AG08395 (cell line): Measurements from ENCODE around the gene EXOSC1.
"Not testable (repeated sequence)": the region's sequence is repeated elsewhere in the genome, so short reads cannot be mapped to it uniquely, and the experiment has no call there.

Experiments used
- DNase-seq: peaks from one replicate; pipeline ENCODE4 v3.0.0; 2012; ENCODE audit warnings: mixed read lengths, low spot score

The EXOSC1 gene

DNA sequence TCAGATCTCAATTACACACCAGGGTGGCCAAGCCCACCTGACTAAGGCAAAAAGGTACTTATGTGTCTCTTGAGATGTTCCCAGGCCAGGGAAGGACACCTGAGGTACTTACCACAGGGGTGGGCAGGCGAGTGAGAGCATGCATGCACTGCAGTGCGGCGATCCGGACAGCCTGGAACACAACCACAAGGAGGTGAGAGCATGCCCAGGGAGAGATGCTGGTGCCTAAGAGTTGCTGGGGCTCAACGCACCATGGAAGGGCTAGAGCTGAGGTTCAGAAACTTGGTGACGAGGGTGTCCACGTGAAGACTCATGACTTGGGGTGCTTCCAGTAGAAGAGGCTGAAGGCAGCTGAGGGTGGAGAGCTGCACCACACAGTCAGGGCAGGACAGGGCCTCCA is 13.3 kb upstream of the EXOSC1 start:
- no peak for DNase-seq

GRCh38 chr10:97456686-97457065 is 10.9 kb upstream of the EXOSC1 start:
- no peak for DNase-seq

DNA sequence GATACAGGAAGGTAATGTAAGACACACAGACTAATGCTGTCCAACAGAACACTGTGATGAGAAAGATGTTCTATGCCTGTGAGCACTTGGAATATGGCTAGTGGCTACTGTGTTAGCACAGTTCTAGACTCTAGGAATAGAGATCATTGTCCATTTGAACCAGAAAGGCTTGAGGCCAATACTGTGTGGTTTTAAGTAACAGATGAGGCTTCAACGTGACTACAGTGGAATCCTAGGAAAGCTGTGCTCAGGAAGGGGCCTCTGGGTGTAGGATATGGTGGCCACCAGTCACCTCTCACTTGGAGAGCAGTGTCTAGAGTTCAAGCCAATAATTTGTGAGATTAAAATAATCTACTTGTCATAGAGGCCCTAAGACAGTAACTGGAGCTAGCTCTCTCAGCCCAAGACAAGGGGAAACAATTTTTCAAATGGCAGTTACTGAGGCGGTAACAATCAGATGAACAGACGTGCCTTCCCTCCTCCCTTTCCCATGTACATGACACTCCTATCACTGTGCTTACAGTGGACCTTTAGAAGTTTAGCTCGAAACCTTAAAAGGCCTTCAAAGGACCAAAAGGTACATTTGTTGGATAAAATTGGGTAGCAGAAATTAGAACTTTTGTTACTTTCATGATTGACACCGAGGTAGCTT is 10.4 kb upstream of the EXOSC1 start:
- DNase-seq = no peak

DNA sequence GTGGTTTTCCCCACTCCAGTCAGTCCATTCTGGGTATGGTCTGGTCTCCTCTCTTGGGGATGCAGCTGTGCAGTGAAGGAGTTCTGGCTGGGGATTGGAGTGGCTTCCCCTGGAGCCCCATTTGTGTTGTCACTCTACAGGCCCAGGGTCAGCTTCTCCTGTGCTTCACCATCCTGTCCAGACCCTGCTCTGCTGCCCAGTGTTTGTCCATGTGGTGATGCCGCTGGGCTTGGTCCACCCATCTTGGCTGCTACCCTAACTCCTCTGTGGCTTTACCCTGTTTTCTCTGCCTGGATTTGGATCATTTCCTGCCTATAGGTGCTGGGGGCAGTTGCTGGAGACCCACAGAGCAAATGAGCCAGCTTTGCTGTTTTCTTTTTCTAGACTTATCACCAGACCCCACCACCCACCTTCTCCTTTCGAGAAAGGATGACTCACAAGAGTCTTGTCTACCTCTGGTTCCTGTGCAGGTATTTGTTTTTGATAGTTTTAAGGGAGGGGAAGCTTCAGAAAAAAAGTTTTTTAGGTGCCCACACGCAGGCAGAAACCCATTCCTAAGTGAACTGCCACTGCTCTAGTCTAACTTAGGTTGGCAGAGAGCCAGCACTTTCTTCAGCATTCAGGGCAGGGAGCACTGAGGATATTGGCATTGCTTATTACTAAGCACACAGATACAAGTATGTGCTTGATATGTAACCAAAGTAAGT is 8.7 kb upstream of the EXOSC1 start:
- no peak for DNase-seq

DNA sequence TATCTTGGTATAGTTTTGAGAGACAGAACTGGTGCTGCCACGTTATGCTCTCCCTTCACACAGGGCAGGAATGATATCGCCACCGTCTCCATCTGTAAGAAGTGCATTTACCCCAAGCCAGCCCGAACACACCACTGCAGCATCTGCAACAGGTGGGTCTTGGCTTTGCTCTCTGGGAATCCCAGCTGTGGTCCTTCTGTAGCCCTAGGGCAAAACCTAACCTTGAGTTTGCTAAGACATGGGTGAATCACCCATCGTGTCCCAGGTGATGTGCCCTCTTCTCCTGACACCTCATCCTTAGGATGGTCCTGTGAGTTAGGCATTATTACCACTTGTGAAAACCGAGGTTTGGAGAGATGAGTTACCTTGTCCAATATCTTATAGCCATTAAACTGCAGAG is 6.5 kb upstream of the EXOSC1 start:
- no peak for DNase-seq

DNA sequence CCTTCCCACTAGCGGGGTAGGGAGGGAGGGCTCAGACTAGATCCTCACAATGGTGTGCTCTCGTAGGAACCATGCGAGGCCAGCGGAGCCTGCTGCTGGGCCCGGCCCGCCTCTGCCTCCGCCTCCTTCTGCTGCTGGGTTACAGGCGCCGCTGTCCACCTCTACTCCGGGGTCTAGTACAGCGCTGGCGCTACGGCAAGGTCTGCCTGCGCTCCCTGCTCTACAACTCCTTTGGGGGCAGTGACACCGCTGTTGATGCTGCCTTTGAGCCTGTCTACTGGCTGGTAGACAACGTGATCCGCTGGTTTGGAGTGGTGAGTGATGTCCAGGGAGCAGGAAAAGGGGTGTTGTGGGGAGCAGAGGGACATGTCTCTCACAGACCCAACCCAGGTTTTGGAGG is 5.8 kb upstream of the EXOSC1 start:
- no peak for DNase-seq

GRCh38 chr10:97450828-97451227 is 5.0 kb upstream of the EXOSC1 start:
- no peak for DNase-seq

- DNase-seq = no peak
Measured at GRCh38 chr10:97445357-97445721, 467 bp downstream of the EXOSC1 start.

DNA sequence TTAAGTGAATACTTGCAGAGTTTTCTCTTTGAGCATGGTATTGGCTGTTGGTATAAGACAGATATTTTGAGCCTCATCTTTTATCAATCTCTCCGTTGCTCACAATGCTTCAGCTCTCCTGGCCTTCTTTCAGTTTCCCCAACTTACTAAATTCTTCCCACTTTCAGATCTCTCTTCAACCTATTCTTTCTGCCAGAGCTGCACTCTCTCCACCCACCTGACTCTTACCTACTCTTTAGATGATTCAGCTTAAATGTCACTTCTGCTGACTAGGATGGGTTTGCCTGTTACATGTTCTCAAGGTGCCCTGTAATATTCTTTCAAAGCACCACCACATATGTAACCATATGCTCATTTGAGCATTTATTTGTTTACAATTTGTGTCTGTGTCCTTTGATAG is 1.6 kb downstream of the EXOSC1 start:
- no peak for DNase-seq

GRCh38 chr10:97442277-97442676 is 3.5 kb downstream of the EXOSC1 start:
- no peak for DNase-seq

DNA sequence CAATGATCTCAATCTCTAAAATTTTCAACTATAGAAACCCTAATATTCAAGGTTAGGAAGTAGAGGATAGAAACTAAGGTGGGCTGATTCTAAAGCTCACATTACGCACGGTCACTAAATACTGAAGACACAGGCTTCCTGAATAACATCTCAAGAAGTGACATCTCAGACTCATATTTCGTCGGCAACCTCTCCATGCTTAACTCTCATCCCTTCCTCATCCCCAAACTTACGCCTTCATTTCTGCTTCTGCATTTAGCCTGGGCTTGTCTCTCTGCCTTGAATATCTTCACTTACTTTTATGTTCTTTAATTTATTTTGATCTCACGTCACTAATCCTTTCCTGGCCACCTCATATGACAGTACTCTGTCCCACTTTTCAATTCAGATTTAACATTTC is 10.6 kb downstream of the EXOSC1 start:
- no peak for DNase-seq

DNA sequence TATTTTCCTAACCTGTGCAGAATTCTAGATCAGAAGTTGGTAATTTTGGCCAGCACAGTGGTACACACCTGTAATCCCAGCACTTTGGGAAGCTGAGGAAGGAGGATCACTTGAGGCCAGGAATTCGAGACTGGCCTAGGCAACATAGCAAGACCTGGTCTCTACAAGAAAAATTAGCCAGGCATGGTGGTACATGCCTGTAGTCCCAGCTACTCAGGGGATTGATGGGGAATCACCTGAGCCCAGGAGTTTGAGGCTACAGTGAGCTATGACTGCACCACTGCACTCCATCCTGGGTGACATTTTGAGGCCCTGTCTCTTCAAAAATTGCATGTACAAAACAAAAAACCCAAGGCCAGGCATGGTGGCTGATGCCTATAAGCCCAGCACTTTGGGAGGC is 11.2 kb downstream of the EXOSC1 start:
- no peak for DNase-seq

GRCh38 chr10:97434055-97434454 is 11.8 kb downstream of the EXOSC1 start:
- DNase-seq = no peak

DNA sequence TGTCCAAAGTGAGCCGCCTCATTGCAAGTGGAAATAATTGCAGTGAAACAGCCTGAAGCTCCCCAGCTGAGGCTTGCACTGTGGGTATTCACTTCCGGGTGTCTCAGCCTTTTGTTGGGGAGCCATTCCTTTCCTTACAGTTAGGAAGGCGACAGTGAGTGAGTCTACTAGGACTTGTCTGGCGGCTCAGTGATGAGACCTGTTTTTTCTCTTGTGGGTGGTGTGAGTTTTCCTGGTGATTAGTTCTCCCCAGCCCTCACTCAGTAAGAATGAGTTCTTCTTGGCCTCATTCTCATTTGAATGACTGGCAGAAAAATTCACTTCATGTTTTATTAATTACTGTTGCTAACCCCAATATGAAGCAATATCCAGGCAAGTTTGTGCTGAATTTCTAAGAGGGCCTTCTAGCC is 17.2 kb downstream of the EXOSC1 start:
- DNase-seq = peak; percentile 31

- DNase-seq = no peak
Measured at GRCh38 chr10:97427571-97428179, 18.1 kb downstream of the EXOSC1 start.

GRCh38 chr10:97426776-97427570 is 18.8 kb downstream of the EXOSC1 start:
- DNase-seq = no peak

- peak; percentile 100 for DNase-seq
Measured at GRCh38 chr10:97425964-97426775, 19.6 kb downstream of the EXOSC1 start, which contains the start of gene PGAM1. Gene PGAM1, plus strand, starts transcription at chr10:97426191. Its CDS starts 117 bp downstream, at chr10:97426308.

- not testable (repeated sequence) for DNase-seq
Measured at GRCh38 chr10:97423757-97424098, 22.1 kb downstream of the EXOSC1 start.

GRCh38 chr10:97416565-97416964 is 29.2 kb downstream of the EXOSC1 start:
- no peak for DNase-seq

- DNase-seq = no peak
Measured at GRCh38 chr10:97412891-97413304, 32.9 kb downstream of the EXOSC1 start.

GRCh38 chr10:97411406-97411805 is 34.4 kb downstream of the EXOSC1 start:
- DNase-seq = no peak

- DNase-seq = no peak
Measured at GRCh38 chr10:97408496-97408992, 37.3 kb downstream of the EXOSC1 start.
